ENCODE measurements around the gene AZU1.
"Not testable (repeated sequence)": the region's sequence is repeated elsewhere in the genome, so short reads cannot be mapped to it uniquely, and the experiment has no call there.

The AZU1 gene

GRCh38 chr19:852136-853013 lies 24.7 kb downstream of the AZU1 start, which contains the start of gene ELANE:
Gene ELANE, plus strand, starts transcription at chr19:852303. Its CDS starts 26 bp downstream, at chr19:852329.
- no peak for DNase-seq (ENCODE audit: extremely low read depth in 1 of 2, low read depth in 1 of 2)

- DNase-seq (ENCODE audit: extremely low read depth in 1 of 2, low read depth in 1 of 2): no peak
These were observed 25.5 kb downstream of the AZU1 start for GRCh38 chr19:853014-853585.

DNA sequence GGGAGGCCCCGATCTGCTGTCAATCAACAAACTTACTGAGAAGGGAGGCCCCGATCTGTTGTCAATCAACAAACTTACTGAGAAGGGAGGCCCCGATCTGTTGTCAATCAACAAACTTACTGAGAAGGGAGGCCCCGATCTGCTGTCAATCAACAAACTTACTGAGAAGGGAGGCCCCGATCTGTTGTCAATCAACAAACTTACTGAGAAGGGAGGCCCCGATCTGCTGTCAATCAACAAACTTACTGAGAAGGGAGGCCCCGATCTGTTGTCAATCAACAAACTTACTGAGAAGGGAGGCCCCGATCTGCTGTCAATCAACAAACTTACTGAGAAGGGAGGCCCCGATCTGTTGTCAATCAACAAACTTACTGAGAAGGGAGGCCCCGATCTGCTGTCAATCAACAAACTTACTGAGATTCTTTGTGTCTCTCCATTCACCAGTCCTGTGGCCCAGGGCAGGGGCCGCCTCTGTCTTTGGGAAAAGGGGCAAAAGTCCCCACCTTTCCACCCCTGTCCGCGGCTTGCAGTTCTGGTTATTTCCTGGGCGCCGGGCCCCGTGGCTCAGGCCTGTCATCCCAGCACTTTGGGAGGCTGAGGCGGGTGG lies 26.1 kb downstream of the AZU1 start:
- not testable (repeated sequence) for DNase-seq (ENCODE audit: extremely low read depth in 1 of 2, low read depth in 1 of 2)

- DNase-seq (ENCODE audit: extremely low read depth in 1 of 2, low read depth in 1 of 2): no peak
These were observed 26.9 kb downstream of the AZU1 start for GRCh38 chr19:854549-854948.

DNA sequence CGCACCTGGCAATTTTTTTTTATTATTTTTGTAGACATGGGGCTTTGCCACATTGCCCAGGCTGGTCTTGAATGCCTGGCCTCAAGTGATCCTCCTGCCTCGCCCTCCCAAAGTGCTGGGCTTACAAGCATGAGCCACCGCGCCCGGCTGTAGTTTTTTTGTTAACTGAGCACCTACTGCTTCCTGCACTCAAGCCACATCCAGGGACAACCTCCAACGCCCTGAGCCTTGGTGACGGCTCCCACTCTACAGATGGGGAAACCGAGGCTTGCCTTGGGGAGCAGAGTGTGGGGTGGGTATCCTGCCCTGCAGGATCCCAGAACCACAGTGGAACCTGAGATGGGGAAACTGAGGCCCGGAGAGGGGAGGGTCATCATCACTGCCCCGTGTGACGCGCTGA lies 27.5 kb downstream of the AZU1 start:
- no peak for DNase-seq (ENCODE audit: extremely low read depth in 1 of 2, low read depth in 1 of 2)

DNA sequence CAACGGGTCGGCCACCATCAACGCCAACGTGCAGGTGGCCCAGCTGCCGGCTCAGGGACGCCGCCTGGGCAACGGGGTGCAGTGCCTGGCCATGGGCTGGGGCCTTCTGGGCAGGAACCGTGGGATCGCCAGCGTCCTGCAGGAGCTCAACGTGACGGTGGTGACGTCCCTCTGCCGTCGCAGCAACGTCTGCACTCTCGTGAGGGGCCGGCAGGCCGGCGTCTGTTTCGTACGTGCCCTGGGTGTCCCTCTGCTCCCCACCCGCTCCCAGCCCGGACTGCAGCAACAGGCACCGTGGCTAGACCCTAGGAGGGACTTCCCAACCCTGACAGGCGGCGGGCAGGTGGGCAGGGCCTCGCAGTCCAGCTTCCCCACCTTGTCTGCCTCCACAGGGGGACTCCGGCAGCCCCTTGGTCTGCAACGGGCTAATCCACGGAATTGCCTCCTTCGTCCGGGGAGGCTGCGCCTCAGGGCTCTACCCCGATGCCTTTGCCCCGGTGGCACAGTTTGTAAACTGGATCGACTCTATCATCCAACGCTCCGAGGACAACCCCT lies 28.0 kb downstream of the AZU1 start:
- DNase-seq (ENCODE audit: extremely low read depth in 1 of 2, low read depth in 1 of 2): no peak

DNA sequence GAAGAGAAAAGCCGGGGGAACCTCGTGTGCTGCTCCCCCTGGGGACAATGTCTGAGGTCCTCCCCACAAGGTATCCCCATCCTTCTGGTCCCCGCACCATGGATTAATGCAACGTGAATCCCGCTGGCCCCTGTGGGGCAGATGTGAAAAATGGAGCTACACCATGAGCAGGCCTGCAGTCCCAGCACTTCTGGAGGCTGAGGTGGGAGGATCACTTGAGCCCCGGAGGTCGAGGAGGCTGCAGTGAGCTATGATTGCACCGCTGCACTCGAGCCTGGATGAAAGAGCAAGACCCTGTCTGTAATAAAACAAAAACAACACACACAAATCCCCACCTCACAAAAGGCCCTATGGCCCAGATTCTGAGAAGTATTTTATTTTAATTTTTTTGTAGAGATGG lies 30.6 kb downstream of the AZU1 start:
- no peak for DNase-seq (ENCODE audit: extremely low read depth in 1 of 2, low read depth in 1 of 2)

GRCh38 chr19:858868-859843 lies 31.5 kb downstream of the AZU1 start, which contains the start of gene CFD:
Gene CFD, plus strand, starts transcription at chr19:859664. Its CDS starts 26 bp downstream, at chr19:859690.
- DNase-seq (ENCODE audit: extremely low read depth in 1 of 2, low read depth in 1 of 2): no peak

DNA sequence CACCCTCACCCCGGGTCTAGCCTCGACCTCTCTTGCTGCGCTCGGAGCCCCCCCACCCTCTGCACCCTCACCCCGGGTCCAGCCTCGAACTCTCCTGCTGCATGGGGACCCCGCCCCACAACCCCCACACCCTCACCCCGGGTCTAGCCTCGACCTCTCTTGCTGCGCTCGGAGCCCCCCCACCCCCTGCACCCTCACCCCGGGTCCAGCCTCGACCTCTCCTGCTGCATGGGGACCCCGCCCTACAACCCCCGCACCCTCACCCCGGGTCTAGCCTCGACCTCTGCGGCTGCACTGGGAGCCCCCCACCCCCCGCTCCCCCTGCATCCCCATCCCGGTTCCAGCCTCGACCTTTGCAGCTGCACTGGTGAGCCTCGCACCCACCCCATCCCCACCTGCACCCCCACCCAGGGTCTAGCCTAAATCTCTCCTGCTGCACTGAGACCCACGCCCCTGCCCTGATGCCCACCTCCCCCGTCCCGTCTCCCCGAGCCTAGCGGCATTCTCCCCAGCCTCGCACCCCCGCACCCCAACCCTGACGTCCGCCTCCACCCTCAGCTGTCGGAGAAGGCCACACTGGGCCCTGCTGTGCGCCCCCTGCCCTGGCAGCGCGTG lies 33.6 kb downstream of the AZU1 start:
- DNase-seq (ENCODE audit: extremely low read depth in 1 of 2, low read depth in 1 of 2): no peak

DNA sequence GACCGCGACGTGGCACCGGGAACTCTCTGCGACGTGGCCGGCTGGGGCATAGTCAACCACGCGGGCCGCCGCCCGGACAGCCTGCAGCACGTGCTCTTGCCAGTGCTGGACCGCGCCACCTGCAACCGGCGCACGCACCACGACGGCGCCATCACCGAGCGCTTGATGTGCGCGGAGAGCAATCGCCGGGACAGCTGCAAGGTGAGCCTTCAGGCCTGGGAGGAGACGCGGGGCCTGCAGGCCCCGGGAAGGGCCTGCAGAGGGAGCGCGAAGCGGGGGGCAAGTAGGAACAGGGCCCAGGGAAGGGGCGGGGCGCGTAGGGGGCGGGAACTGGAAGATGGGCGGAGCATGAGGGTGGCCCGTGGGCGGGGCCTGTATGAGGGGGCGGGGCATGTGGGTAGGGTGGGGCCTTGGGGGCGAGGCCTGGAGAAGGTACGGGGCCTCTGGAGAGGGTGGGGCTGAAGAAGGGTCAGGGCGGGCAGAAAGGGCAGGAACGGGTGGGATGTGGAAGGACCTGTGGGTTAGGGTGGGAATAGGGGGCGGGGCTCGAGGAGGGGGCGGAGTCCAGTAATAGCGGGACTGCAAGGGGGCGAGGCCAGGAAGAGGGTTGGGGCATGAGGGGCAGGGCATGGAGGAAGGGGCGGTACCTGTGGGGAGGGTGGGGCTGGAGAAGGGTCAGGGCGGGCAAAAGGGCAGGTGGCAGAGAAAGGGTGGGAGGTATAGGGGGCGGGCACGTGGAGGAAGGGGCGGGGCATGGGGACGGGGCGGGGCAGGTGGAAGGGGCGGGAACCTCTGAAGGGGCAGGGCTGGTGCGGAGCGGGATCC lies 34.3 kb downstream of the AZU1 start:
- DNase-seq (ENCODE audit: extremely low read depth in 1 of 2, low read depth in 1 of 2): peak; percentile 21 to 65

- DNase-seq (ENCODE audit: extremely low read depth in 1 of 2, low read depth in 1 of 2): peak; percentile 45 to 73
These were observed 35.1 kb downstream of the AZU1 start for GRCh38 chr19:862581-863314.

GRCh38 chr19:863315-863620 lies 35.6 kb downstream of the AZU1 start:
- no peak for DNase-seq (ENCODE audit: extremely low read depth in 1 of 2, low read depth in 1 of 2)

DNA sequence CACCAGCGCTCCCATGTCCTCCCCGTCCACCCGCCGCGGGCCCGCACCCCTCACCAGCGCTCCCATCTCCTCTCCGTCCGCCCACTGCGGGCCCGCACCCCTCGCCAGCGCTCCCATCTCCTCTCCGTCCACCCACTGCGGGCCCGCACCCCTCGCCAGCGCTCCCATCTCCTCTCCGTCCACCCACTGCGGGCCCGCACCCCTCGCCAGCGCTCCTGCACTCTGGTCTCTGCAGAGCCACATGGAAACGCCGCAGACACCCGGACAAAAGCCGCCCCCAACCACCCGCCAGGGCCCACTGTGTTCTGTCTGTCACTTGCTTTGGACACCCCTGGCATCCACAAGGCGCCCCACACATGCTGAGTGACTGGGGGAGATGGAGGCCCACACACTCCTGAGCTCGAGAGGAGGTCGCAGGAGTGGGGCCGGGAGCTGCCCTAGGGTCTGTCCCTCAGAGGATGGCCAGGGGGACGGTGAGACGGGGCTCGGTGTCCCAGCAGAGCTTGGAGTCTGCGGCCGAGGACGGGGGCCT lies 39.2 kb downstream of the AZU1 start:
- no peak for DNase-seq (ENCODE audit: extremely low read depth in 1 of 2, low read depth in 1 of 2)

- no peak for DNase-seq (ENCODE audit: extremely low read depth in 1 of 2, low read depth in 1 of 2)
These were observed 39.7 kb downstream of the AZU1 start for GRCh38 chr19:867301-867793.

DNA sequence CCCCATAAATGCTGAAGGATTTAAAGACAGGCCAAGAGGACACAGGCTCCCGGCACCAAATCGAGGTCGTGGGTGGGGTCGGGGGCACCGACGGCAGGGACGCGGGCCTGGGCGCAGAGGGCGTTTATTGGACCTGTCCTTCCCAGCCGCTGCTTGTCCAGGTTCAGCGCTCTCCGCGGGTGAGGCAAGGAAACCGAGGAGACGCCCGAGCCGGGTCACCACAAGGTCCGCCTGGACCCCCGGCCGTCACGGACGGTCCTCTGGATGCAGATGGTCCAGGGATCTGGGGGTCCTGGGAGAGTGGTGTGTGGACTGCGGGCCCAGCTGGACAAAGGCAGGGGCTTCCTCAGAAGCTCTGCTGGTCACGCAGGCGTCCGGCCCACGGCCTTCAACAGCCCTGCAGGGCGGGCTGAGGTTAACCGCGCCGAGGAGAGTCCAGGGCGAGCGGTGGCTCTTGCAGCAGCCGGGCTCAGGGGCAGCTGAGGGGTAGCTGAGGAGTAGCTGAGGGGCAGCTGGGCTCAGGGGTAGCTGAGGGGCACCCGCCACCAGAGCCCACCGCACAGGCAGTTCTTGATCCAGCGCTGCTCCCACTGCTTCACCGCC lies 40.3 kb downstream of the AZU1 start:
- DNase-seq (ENCODE audit: extremely low read depth in 1 of 2, low read depth in 1 of 2): no peak

DNA sequence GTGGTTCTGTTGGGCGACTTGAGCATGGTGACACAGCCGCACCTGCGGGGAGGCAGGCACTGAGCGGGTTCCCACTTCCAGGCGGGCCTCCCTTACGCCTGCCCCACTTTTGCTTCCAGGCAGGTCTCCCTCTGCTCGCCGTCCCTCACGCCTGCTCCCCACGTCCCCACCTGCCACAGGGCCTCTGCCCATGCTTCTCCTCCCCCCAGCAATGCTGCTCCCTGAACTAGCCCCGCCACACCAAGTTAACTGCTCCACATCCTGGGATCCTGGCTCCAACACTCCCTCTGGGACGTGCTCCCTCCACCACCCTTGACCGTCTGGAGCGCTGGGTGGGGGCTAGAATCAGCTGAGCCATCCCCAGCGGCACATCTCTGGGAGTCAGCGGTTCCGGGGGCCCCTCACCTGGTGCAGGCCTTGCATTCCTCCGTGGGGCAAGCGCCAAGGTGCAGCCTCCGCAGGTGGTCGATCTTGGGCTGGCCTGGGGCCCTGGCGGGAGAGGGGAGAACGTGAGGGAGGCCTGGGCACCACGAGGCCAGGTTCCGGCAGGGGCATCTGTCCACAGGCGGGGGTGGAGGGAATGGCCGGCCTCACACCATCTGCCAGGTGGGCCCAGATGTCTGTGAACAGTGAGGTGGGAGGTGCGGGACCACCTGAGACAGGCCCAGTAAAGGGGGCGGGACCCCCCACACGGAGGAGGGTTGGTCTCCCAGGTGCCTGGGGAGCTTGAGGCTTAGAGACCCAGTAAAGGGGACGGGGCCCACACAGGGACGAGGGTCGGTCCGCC lies 41.0 kb downstream of the AZU1 start:
- no peak for DNase-seq (ENCODE audit: extremely low read depth in 1 of 2, low read depth in 1 of 2)
